Neural progenitor cell (in vitro differentiated cells): ENCODE data around the gene KRT15. TPM values are rescaled to one million over a fixed set of nuclear protein-coding genes. Genes with fewer than 3 reads are reported as not detected.
A peak's percentile ranks its signal among the peaks of the same experiment; 100 is the strongest.

ENCODE experiments used
- DNase-seq: peaks from one replicate; pipeline ENCODE4 v3.0.0-alpha.2; 2016; ENCODE audit warnings: low spot score
- H2AFZ ChIP-seq: fragments of 200-600 bp; sonication (generic); replicated peaks from 2 replicates; pipeline ENCODE4 v1.6.1; 2016; ENCODE audit warnings: antibody characterized with exemption
- H3F3A ChIP-seq: fragments of 200-600 bp; sonication (generic); 2 replicates; pipeline ENCODE4 v1.6.1; 2016; ENCODE audit warnings: antibody characterized with exemption, low read depth
- H3K27ac ChIP-seq: fragments of 200-600 bp; sonication (generic); 2 replicates; pipeline ENCODE4 v1.5.1; 2016; ENCODE audit warnings: mild to moderate bottlenecking
- H3K27me3 ChIP-seq: fragments of 200-600 bp; sonication (generic); 2 replicates; pipeline ENCODE4 v1.6.1; 2016; ENCODE audit warnings: mild to moderate bottlenecking, moderate library complexity
- H3K36me3 ChIP-seq: fragments of 200-600 bp; sonication (generic); 2 replicates; pipeline ENCODE4 v1.5.1; 2016
- H3K4me1 ChIP-seq: fragments of 200-600 bp; sonication (generic); 2 replicates; pipeline ENCODE4 v1.6.1; 2016; ENCODE audit warnings: mixed run types
- H3K4me2 ChIP-seq: fragments of 200-600 bp; sonication (generic); 2 replicates; pipeline ENCODE4 v1.6.1; 2016
- H3K4me3 ChIP-seq: fragments of 200-600 bp; sonication (generic); 2 replicates; pipeline ENCODE4 v1.5.1; 2016
- H3K79me2 ChIP-seq: fragments of 200-600 bp; sonication (generic); 2 replicates; pipeline ENCODE4 v1.6.1; 2016; ENCODE audit warnings: low read depth
- H3K9ac ChIP-seq: fragments of 200-600 bp; sonication (generic); 2 replicates; pipeline ENCODE4 v1.6.1; 2016
- H3K9me3 ChIP-seq: fragments of 200-600 bp; sonication (generic); 2 replicates; pipeline ENCODE4 v1.5.1; 2016; ENCODE audit warnings: low read depth
- H4K20me1 ChIP-seq: fragments of 200-600 bp; sonication (generic); 2 replicates; pipeline ENCODE4 v1.6.1; 2016; ENCODE audit warnings: low read depth
- H3K27ac Mint-ChIP-seq: 3 replicates; pipeline ENCODE4 v1.8.0; 2021; ENCODE audit warnings: mixed read lengths
- H3K27me3 Mint-ChIP-seq: 2 replicates; pipeline ENCODE4 v1.8.0; 2022; ENCODE audit warnings: low read depth, mild to moderate bottlenecking, inconsistent platforms, moderate library complexity, mixed read lengths; ENCODE audit not compliant: insufficient read depth
- H3K36me3 Mint-ChIP-seq: 3 replicates; pipeline ENCODE4 v1.8.0; 2021; ENCODE audit warnings: mixed read lengths
- H3K4me1 Mint-ChIP-seq: 3 replicates; pipeline ENCODE4 v1.8.0; 2021; ENCODE audit warnings: mixed read lengths
- H3K4me3 Mint-ChIP-seq: 3 replicates; pipeline ENCODE4 v1.8.0; 2021; ENCODE audit warnings: mild to moderate bottlenecking, moderate library complexity, mixed read lengths
- H3K9me3 Mint-ChIP-seq: 3 replicates; pipeline ENCODE4 v1.8.0; 2020; ENCODE audit warnings: mixed read lengths
- CTCF ChIP-seq: fragments of 200-600 bp; sonication (generic); IDR thresholded peaks from 2 replicates; pipeline ENCODE4 v1.5.1; 2017; ENCODE audit warnings: antibody characterized with exemption, mild to moderate bottlenecking
- EZH2 ChIP-seq: fragments of 200-600 bp; sonication (generic); IDR thresholded peaks from 2 replicates; pipeline ENCODE4 v1.6.1; 2017; ENCODE audit warnings: antibody characterized with exemption, mild to moderate bottlenecking, moderate library complexity
- EZH2phosphoT487 ChIP-seq: fragments of 200-600 bp; sonication (generic); IDR thresholded peaks from 2 replicates; pipeline ENCODE4 v1.6.1; 2017; ENCODE audit warnings: antibody characterized with exemption
- total RNA-seq: library from RNA; depleted of rRNA; stranded (reverse); fragments of >200 nt; gene quantifications from 2 replicates; pipeline ENCODE4 v1.2.3, GENCODE V29; 2015; ENCODE audit warnings: low replicate concordance

Gene KRT15
- total RNA-seq, 1 donor from 2014 or later = not detected

- no peak overlapping the region for H2AFZ ChIP-seq
- H3K4me2 ChIP-seq = no peak overlapping the region
- no peak overlapping the region for H3K27ac ChIP-seq
- DNase-seq = no peak
- Mint-ChIP-seq H3K4me1 (peaks cover 11% of the 10 kb centered on the region), H3K9me3 (peaks cover 3% of the 10 kb centered on the region), H3K27ac (no peak overlapping the region), H3K4me3 (no peak overlapping the region), H3K27me3 (peaks cover 12% of the 10 kb centered on the region), H3K36me3 (no peaks in the 10 kb centered on the region)
- H3K4me1 ChIP-seq = no peaks in the 10 kb centered on the region
- no peaks in the 10 kb centered on the region for H4K20me1 ChIP-seq
- H3K27me3 ChIP-seq = no peaks in the 10 kb centered on the region
- H3K79me2 ChIP-seq = no peaks in the 10 kb centered on the region
- H3K9me3 ChIP-seq = no peaks in the 10 kb centered on the region
- H3K36me3 ChIP-seq = no peaks in the 10 kb centered on the region
- TF ChIP-seq EZH2phosphoT487 (no peak), EZH2 (no peak), CTCF (no peak)
- H3K9ac ChIP-seq = no peak overlapping the region
- H3F3A ChIP-seq = no peaks in the 10 kb centered on the region
- no peak overlapping the region for H3K4me3 ChIP-seq
Observed at GRCh38 chr17:41490000-41490990, 28.4 kb downstream of the KRT15 start.

GRCh38 chr17:41489531-41489930 lies 29.2 kb downstream of the KRT15 start, which contains the start of gene KRT36:
TSS of gene KRT36 (minus strand) at chr17:41489910. CDS start at chr17:41489864, 46 bp downstream.
- Histone ChIP-seq H3K27ac (no peak within 1 kb of the TSS), H3K27me3 (no peaks in the 10 kb centered on the region), H3K4me1 (no peaks in the 10 kb centered on the region), H3K36me3 (no peaks in the 10 kb centered on the region), H3K9ac (no peak within 1 kb of the TSS), H2AFZ (no peak within 1 kb of the TSS), H3K4me3 (no peak within 1 kb of the TSS), H3K4me2 (no peak within 1 kb of the TSS), H3K9me3 (no peaks in the 10 kb centered on the region), H4K20me1 (no peaks in the 10 kb centered on the region), H3F3A (no peaks in the 10 kb centered on the region), H3K79me2 (no peaks in the 10 kb centered on the region)
- peaks cover 11% of the 10 kb centered on the region for H3K4me1 Mint-ChIP-seq
- peaks cover 3% of the 10 kb centered on the region for H3K9me3 Mint-ChIP-seq
- no peaks in the 10 kb centered on the region for H3K36me3 Mint-ChIP-seq
- TF ChIP-seq EZH2phosphoT487 (no peak), CTCF (no peak), EZH2 (no peak)
- H3K4me3 Mint-ChIP-seq = no peak within 1 kb of the TSS
- peaks cover 12% of the 10 kb centered on the region for H3K27me3 Mint-ChIP-seq
- no peak within 1 kb of the TSS for H3K27ac Mint-ChIP-seq
- DNase-seq = no peak

- Mint-ChIP-seq H3K4me3 (no peak overlapping the region), H3K4me1 (peaks cover 5% of the 10 kb centered on the region), H3K27ac (no peak overlapping the region), H3K9me3 (peaks cover 3% of the 10 kb centered on the region), H3K27me3 (peaks cover 8% of the 10 kb centered on the region), H3K36me3 (no peaks in the 10 kb centered on the region)
- no peaks in the 10 kb centered on the region for H3K79me2 ChIP-seq
- H3K27me3 ChIP-seq = no peaks in the 10 kb centered on the region
- no peak overlapping the region for H3K4me2 ChIP-seq
- peak overlapping the region; percentile 51 for H2AFZ ChIP-seq
- no peaks in the 10 kb centered on the region for H4K20me1 ChIP-seq
- no peak overlapping the region for H3K27ac ChIP-seq
- TF ChIP-seq CTCF (peak; percentile 66), EZH2phosphoT487 (no peak)
- no peaks in the 10 kb centered on the region for H3K36me3 ChIP-seq
- no peaks in the 10 kb centered on the region for H3K9me3 ChIP-seq
- H3K4me1 ChIP-seq = peaks cover 14% of the 10 kb centered on the region
- H3K4me3 ChIP-seq = no peak overlapping the region
- no peak overlapping the region for H3K9ac ChIP-seq
- H3F3A ChIP-seq = peaks cover 5% of the 10 kb centered on the region
- peak; percentile 61 for DNase-seq
Observed at GRCh38 chr17:41486809-41487530, 31.7 kb downstream of the KRT15 start.
